Adrenal gland (tissue), 12 donors: ENCODE measurements around the gene CFAP299. TPM values are rescaled to one million over a fixed set of nuclear protein-coding genes. Genes with fewer than 3 reads are reported as not detected.

Experiments
- DNase-seq, 7 donors: peaks; one replicate each; pipeline ENCODE4 v3.0.0-alpha.2; 2019 to 2020
- H3K27ac ChIP-seq, 5 donors: fragments of 200-600 bp; sonication (generic) in 4 of 5; 1 replicate in 3 of 5; 2 replicates in 2 of 5; pipeline versions ENCODE4 v1.5.1 to v1.8.0; 2016 to 2020; ENCODE audit warnings: mild to moderate bottlenecking in 1 of 5
- H3K27me3 ChIP-seq: fragments of 200-600 bp; 2 replicates; pipeline ENCODE4 v1.8.0; 2021
- H3K36me3 ChIP-seq, 2 donors: fragments of 200-600 bp; replicated peaks in 1 of 2; 1 replicate in 1 of 2; 2 replicates in 1 of 2; pipeline versions ENCODE4 v1.5.1 to v1.8.0; 2018 to 2022
- H3K4me1 ChIP-seq, 2 donors: fragments of 200-600 bp; replicated peaks in 1 of 2; 1 replicate in 1 of 2; 2 replicates in 1 of 2; pipeline versions ENCODE4 v1.5.1 to v1.8.0; 2018 to 2021
- H3K4me3 ChIP-seq, 4 donors: fragments of 200-600 bp; sonication (generic) in 3 of 4; one replicate each; pipeline ENCODE4 v1.5.1; 2016 to 2018
- H3K9me3 ChIP-seq, 3 donors: fragments of 200-600 bp; sonication (generic) in 1 of 3; replicated peaks in 1 of 3; 1 replicate in 2 of 3; 2 replicates in 1 of 3; pipeline versions ENCODE4 v1.5.1 to v1.8.0; 2016 to 2021
- CTCF ChIP-seq, 6 experiments: fragments of 450-650 bp in 4 of 6; fragments of 200-600 bp in 2 of 6; sonication (generic) in 1 of 6; IDR thresholded peaks; 1 replicate in 5 of 6; 2 replicates in 1 of 6; pipeline versions ENCODE4 v1.5.1 to v1.8.0; 2016 to 2021; ENCODE audit warnings: antibody characterized with exemption in 6 of 6, mild to moderate bottlenecking in 2 of 6, moderate library complexity in 1 of 6
- POLR2A ChIP-seq, 2 donors: fragments of 450-650 bp; IDR thresholded peaks; one replicate each; pipeline ENCODE4 v1.6.1; 2017; ENCODE audit warnings: antibody characterized with exemption in 2 of 2, mild to moderate bottlenecking in 2 of 2, moderate library complexity in 1 of 2
- WGBS, 4 donors: extraction: QIAGEN DNeasy Blood & Tissue Kit in 2 of 4; methylation state at CpG; one replicate each; pipeline versions ENCODE4 v1.1.5 to v1.1.7; 2013 to 2017; 5-methylcytosine and 5-hydroxymethylcytosine counted together
- intact Hi-C, 2 donors: fragments of 100-400 bp; cut with DNase I; formaldehyde crosslinking; loops; one replicate each; pipeline versions ENCODE4 v1.14.1 to v1.15.0; 2022 to 2023
- polyA plus RNA-seq, 3 donors: library from polyadenylated mRNA; stranded (reverse); fragments of 200-250 nt in 2 of 3; fragments of 350-450 nt in 1 of 3; fragmentation: Illumina TruSeq in 1 of 3; extraction: RNeasy Lipid Tissue Mini Kit (QIAGEN cat#74804) in 1 of 3; gene quantifications; one replicate each; pipeline ENCODE4 v1.2.3, GENCODE V29; 2013 to 2014
- total RNA-seq, 9 donors: library from RNA; depleted of rRNA in 4 of 9; stranded (reverse); fragments of >200 nt in 4 of 9; fragments of 120-200 nt in 1 of 9; fragmentation: NEBNext Ultra II Directional in 1 of 9; extraction: Animal tissue kit (Norgen Biotek cat#: 25700) in 1 of 9; gene quantifications; one replicate each; pipeline versions ENCODE4 v1.1.0 to v1.2.4, GENCODE V29; 2013 to 2023
- donor health status: healthy with polysubstance abuse.
- donor health status: Bipolar disorder and iron deficiency.
- donor health status: DM: yes; HTN: yes; CAD: no.
- donor health status: DM: no; HTN: no; CAD: no.
- donor health status: DM: no; HTN: no; CAD: no.
- donor health status: DM: yes; HTN: yes; CAD: no.

The CFAP299 gene
- total and polyA plus RNA-seq, 12 donors, result not detected

DNA sequence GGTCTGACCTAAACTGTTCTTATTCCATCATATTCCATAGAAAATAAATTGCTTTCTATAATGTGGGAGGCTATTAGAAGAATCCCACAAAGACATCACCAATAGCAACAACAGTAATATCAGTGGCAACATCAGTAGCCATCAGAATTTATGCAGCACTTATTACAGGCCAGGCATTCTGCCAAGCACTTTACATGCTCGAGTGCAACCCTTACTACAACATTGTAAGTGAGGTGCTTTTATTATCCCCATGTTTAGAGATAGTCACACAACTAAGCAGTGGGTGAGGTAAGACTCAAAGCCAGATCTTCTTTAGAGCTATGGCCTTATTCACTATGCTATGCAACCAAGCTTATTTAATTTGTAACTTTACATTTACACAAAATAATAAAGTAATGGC, 377.9 kb downstream of the CFAP299 start:
- H3K27me3 ChIP-seq, result no peaks in the 10 kb centered on the region
- H3K9me3 ChIP-seq, result no peaks in the 10 kb centered on the region
- intact Hi-C loops, result no loop called here
- DNase-seq, result no peak
- 11 to 46% (median 44%) methylated on average over 1 of the region's 1 CpG for WGBS, 4 donors
- no peak overlapping the region for H3K4me3 ChIP-seq
- no peak overlapping the region for H3K27ac ChIP-seq
- no peaks in the 10 kb centered on the region for H3K36me3 ChIP-seq
- no peaks in the 10 kb centered on the region for H3K4me1 ChIP-seq
- TF ChIP-seq POLR2A (IDR thresholded peaks at IDR 0.05) (no peak), CTCF (IDR thresholded peaks at IDR 0.05) (no peak)

DNA sequence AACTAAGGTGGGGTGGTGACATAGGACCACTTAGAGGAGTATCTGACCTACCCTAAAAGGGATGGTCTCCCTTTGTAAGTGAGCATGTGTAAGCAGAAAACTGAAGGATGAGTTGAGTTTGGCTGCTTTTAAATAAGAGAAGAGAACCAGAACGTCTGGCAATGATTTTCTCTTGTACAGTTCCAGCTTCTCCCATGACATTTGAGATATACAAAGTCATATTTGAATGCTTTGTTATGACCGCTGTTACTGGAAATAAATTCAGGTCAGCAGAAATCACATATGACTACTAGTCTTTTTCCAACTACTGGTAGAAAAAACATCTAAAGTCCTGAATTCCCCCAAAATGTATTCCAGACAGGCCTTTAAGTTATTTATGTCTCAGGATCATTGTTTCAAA, 381.7 kb downstream of the CFAP299 start:
- DNase-seq, result no peak
- TF ChIP-seq POLR2A (IDR thresholded peaks at IDR 0.05) (no peak), CTCF (IDR thresholded peaks at IDR 0.05) (no peak)
- Histone ChIP-seq H3K36me3 (no peaks in the 10 kb centered on the region), H3K4me1 (no peaks in the 10 kb centered on the region), H3K4me3 (no peak overlapping the region), H3K27ac (no peak overlapping the region), H3K27me3 (no peaks in the 10 kb centered on the region), H3K9me3 (no peaks in the 10 kb centered on the region)
- intact Hi-C loops, result no loop called here
- WGBS, 4 donors, result 44 to 64% (median 54%) methylated on average over 2 of the region's 2 CpGs

- H3K27me3 ChIP-seq, result no peaks in the 10 kb centered on the region
- no peak overlapping the region for H3K4me3 ChIP-seq
- no peak overlapping the region for H3K27ac ChIP-seq
- no peaks in the 10 kb centered on the region for H3K4me1 ChIP-seq
- TF ChIP-seq POLR2A (IDR thresholded peaks at IDR 0.05) (no peak), CTCF (IDR thresholded peaks at IDR 0.05) (no peak)
- DNase-seq, result no peak
- whole genome bisulfite sequencing, 4 donors, result 44 to 63% (median 54%) methylated on average over 1 of the region's 1 CpG
- H3K9me3 ChIP-seq, result no peaks in the 10 kb centered on the region
- H3K36me3 ChIP-seq, result no peaks in the 10 kb centered on the region
- intact Hi-C loops, result no loop called here
Observed at GRCh38 chr4:80726471-80726870, 390.9 kb downstream of the CFAP299 start.

DNA sequence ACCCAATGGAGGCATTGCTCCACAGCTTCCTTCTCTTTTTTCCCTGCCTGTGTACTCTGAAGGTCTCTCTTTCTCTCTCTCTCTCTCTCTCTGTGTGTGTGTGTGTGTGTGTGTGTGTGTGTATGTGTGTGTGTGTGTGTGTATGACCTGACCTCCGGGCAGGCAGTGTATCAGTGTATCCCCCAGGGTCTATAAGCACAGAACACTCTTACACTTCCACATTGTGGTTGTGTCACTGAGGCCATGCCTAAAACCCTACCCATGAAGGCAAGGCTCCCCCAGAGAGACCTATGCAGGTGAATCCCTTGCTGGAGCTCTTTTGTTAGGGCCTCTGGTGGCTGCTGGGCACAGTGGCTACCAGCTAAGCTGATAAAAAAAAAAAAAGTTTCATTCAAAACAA, 394.6 kb downstream of the CFAP299 start:
- H3K27ac ChIP-seq, result no peak overlapping the region
- TF ChIP-seq CTCF (IDR thresholded peaks at IDR 0.05) (no peak), POLR2A (IDR thresholded peaks at IDR 0.05) (no peak)
- H3K36me3 ChIP-seq, result no peaks in the 10 kb centered on the region
- no peaks in the 10 kb centered on the region for H3K9me3 ChIP-seq
- H3K27me3 ChIP-seq, result no peaks in the 10 kb centered on the region
- no peak overlapping the region for H3K4me3 ChIP-seq
- no peak for DNase-seq
- 71 to 89% (median 83%) methylated on average over 1 of the region's 1 CpG; no CpG with 5 or more reads in 1 of the 4 donors for WGBS, 4 donors
- no peaks in the 10 kb centered on the region for H3K4me1 ChIP-seq
- intact Hi-C loops, result no loop called here
